ENCODE measurements around the gene ARHGEF37. TPM values are rescaled to one million over a fixed set of nuclear protein-coding genes. Genes with fewer than 3 reads are reported as not detected.

Gene ARHGEF37
- 6.3 and 8.7 TPM in 2 replicates for total RNA-seq

GRCh38 chr5:149581192-149581861 is at the start of gene ARHGEF37:
Gene ARHGEF37 (plus strand): TSS chr5:149581498. CDS start chr5:149597770, 16,272 bp downstream.

GRCh38 chr5:149551227-149552037 is 29.9 kb upstream of the ARHGEF37 start, which contains the start of gene CSNK1A1:
Gene CSNK1A1 (minus strand): TSS chr5:149551439. CDS start chr5:149550964, 475 bp downstream.

Other genes starting within 250 kb of the ARHGEF37 start
- gene GRPEL2, start 236.0 kb upstream of the ARHGEF37 start, total RNA-seq: 11.9 and 17.5 TPM in 2 replicates
- gene PCYOX1L, start 223.5 kb upstream of the ARHGEF37 start, total RNA-seq: 15.7 and 16.4 TPM in 2 replicates
- gene IL17B, start 202.2 kb upstream of the ARHGEF37 start, total RNA-seq: not detected in 2 replicates
- gene CSNK1A1, start 30.1 kb upstream of the ARHGEF37 start, total RNA-seq: 241 and 261 TPM in 2 replicates
- 0.54 and 0.65 TPM in 2 replicates for gene PPARGC1B, start 148.8 kb downstream of the ARHGEF37 start, total RNA-seq